Activated CD4-positive, alpha-beta T cell treated with anti-CD3 and anti-CD28 coated beads, Interleukin-2, amount 10 ng/mL, durations not matched to agents 24 days and 14 days (primary cell): Measurements from ENCODE around the gene ST14. TPM values are rescaled to one million over a fixed set of nuclear protein-coding genes. Genes with fewer than 3 reads are reported as not detected.

Experiments used
- DNase-seq: peaks from one replicate; pipeline ENCODE4 v3.0.0; 2022
- H3K27ac Mint-ChIP-seq: one replicate; pipeline ENCODE4 v1.8.0; 2022; ENCODE audit warnings: mild to moderate bottlenecking, mixed read lengths
- H3K27me3 Mint-ChIP-seq: one replicate; pipeline ENCODE4 v1.8.0; 2022; ENCODE audit warnings: mixed read lengths
- H3K36me3 Mint-ChIP-seq: one replicate; pipeline ENCODE4 v1.8.0; 2022; ENCODE audit warnings: low read depth, mild to moderate bottlenecking, mixed read lengths
- H3K4me1 Mint-ChIP-seq: one replicate; pipeline ENCODE4 v1.8.0; 2021; ENCODE audit warnings: mixed read lengths
- H3K4me3 Mint-ChIP-seq: one replicate; pipeline ENCODE4 v1.8.0; 2022; ENCODE audit warnings: mild to moderate bottlenecking, moderate library complexity, mixed read lengths
- H3K9me3 Mint-ChIP-seq: one replicate; pipeline ENCODE4 v1.8.0; 2021; ENCODE audit warnings: mixed read lengths
- intact Hi-C: fragments of 100-400 bp; cut with micrococcal nuclease; formaldehyde crosslinking; loops from one replicate; pipeline ENCODE4 v1.15.1; 2023
- total RNA-seq: library from RNA; stranded (reverse); gene quantifications from 2 replicates; pipeline ENCODE4 v1.2.3, GENCODE V29; 2022

ST14 gene
- total RNA-seq, 1 donor from 2014 or later = not detected

GRCh38 chr11:130179396-130180306 is 20.1 kb downstream of the ST14 start:
- DNase-seq = no peak
- no peak overlapping the region for H3K4me3 Mint-ChIP-seq

DNA sequence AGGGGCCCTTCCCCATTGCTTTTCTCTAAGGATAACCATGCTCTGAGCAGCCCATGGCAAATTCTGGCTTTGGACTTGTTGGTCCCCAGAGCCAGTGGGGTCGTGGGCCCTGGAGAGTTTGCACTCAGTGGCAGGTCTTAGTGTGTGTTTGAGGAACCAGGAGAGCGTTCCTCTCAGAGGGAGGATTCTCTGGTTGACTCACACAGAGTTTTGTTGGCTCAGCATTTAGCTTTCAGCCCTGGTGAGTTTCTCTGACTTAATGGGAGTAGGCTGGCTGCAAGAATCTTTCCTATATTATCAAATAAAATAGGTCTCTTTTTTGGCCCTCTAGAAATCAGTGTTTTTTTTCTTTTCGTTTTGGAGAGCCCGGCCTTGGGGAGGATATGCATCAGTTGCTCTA is 20.9 kb downstream of the ST14 start:
- no peak for DNase-seq
- intact Hi-C loops = no loop called here
- peaks cover 6% of the 10 kb centered on the region for H3K27me3 Mint-ChIP-seq
- H3K4me1 Mint-ChIP-seq = no peaks in the 10 kb centered on the region
- H3K27ac Mint-ChIP-seq = no peak overlapping the region
- no peak overlapping the region for H3K4me3 Mint-ChIP-seq
- H3K36me3 Mint-ChIP-seq = no peaks in the 10 kb centered on the region
- no peaks in the 10 kb centered on the region for H3K9me3 Mint-ChIP-seq

More at GRCh38 chr11:130179396-130180306, 20.1 kb downstream of the ST14 start:
- intact Hi-C loops = no loop called here
- H3K36me3 Mint-ChIP-seq = no peaks in the 10 kb centered on the region
- H3K27ac Mint-ChIP-seq = no peak overlapping the region
- H3K4me1 Mint-ChIP-seq = no peaks in the 10 kb centered on the region
- peaks cover 6% of the 10 kb centered on the region for H3K27me3 Mint-ChIP-seq
- peaks cover 3% of the 10 kb centered on the region for H3K9me3 Mint-ChIP-seq

DNA sequence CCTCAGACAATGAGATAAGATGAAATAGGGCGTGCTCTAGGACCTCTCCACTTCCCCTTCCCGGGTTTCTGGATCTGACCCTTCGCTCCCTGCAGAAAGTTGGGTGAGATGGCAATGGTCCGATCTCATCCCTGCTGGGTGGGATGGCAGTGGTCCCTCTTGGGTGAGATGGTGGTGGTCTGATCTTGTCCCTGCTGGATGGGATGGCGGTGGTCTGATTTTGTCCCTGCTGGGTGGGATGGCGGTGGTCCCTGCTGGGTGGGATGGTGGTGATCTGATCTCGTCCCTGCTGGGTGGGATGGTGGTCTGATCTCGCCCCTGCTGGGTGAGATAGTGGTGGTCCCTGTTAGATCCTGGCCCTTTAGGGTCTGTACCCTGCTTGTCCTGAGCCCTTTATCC is 21.3 kb downstream of the ST14 start:
- Mint-ChIP-seq H3K27ac (no peak overlapping the region), H3K4me3 (no peak overlapping the region), H3K9me3 (no peaks in the 10 kb centered on the region), H3K27me3 (peaks cover 6% of the 10 kb centered on the region), H3K36me3 (no peaks in the 10 kb centered on the region), H3K4me1 (no peaks in the 10 kb centered on the region)
- DNase-seq = no peak
- intact Hi-C loops = no loop called here

DNA sequence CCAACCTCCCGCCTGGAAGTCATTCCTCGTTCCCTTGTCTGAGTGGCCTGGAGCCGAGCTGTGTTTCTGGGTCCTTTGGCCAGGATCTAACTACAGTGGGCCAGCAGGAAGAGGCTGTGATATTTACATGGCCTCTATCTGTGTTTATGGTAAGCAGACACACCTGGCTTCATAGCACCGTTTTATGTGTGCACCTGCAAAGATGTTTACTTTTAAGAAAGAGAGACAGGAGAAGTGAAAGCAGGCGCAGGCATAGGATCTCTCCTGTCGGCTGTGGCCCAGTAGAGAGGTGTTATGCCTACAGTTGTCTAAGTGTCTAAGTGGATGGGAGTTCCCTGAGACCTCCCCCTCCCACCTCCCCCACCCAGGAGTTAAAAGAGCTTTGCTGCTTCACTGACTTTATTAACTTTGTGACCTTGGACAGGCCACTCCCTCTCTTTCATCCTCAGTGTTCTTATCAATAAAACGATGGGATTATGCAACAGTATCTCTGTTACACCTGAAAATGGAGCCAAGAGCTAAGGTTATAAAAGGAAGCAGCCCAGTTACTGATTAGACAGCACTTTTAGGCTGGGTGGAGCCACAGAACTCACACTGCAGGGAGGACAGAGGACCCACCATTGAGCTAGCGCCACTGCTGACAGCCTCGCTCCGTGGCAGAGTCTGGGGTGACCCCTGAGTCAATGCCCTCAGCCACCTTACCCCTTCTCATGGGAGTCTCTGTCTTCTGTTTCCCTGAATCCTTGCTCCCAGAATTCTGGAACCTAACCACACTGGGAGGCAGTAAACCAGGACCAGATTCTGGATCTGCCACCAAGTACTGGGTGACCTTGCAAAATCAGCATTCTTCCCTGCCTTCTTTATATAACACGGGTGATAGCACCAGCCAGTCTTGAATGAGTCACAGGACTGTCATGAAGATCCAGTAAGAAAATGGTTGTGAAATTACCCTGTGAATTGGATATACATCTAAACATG is 22.0 kb downstream of the ST14 start:
- no peak for DNase-seq
- intact Hi-C loops = no loop called here
- H3K27ac Mint-ChIP-seq = no peak overlapping the region
- peaks cover 10% of the 10 kb centered on the region for H3K27me3 Mint-ChIP-seq
- no peaks in the 10 kb centered on the region for H3K36me3 Mint-ChIP-seq
- no peak overlapping the region for H3K4me3 Mint-ChIP-seq
- no peaks in the 10 kb centered on the region for H3K4me1 Mint-ChIP-seq
- H3K9me3 Mint-ChIP-seq = no peaks in the 10 kb centered on the region

DNA sequence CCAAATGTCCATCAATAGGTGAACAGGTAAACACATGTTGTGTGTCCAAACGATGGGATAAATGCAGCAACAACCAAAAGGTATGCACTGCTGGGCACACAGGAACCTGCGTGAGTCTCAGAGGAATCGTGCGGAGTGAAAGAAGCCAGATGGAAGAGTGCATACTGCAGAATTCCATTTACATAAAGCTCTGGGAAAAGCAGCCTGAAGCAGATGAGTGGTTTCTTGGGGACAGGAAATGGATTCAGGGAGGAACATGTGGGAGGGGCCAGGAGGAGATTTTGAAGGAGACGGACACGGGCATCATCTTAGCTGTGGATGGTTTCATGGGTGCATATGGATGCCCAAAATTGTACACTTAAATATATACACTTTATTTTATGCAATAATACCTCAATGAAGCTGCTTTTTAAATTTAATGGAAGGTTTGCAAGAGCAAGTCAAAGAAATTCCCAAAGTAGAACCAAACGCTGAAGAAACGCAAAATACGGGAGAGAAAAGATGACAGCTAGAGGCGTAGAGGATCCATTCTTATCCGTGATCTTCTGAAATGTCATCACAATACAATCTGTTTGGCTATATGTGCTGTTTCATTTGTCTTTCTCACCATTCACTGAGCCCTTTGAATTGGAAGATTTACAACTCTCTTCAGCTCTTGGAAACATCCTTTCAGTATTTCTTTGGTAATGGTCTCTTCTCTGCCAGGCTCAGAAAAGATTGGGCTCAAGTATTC is 24.5 kb downstream of the ST14 start:
- Mint-ChIP-seq H3K36me3 (no peaks in the 10 kb centered on the region), H3K27me3 (peaks cover 10% of the 10 kb centered on the region), H3K27ac (no peak overlapping the region), H3K4me1 (no peaks in the 10 kb centered on the region), H3K4me3 (no peak overlapping the region), H3K9me3 (no peaks in the 10 kb centered on the region)
- intact Hi-C loops = no loop called here
- DNase-seq = no peak

- Mint-ChIP-seq H3K4me1 (no peaks in the 10 kb centered on the region), H3K4me3 (no peak overlapping the region), H3K27me3 (peaks cover 10% of the 10 kb centered on the region), H3K27ac (no peak overlapping the region), H3K9me3 (no peaks in the 10 kb centered on the region), H3K36me3 (no peaks in the 10 kb centered on the region)
- no peak for DNase-seq
- intact Hi-C loops = no loop called here
These were observed 27.5 kb downstream of the ST14 start for GRCh38 chr11:130187096-130187495.

DNA sequence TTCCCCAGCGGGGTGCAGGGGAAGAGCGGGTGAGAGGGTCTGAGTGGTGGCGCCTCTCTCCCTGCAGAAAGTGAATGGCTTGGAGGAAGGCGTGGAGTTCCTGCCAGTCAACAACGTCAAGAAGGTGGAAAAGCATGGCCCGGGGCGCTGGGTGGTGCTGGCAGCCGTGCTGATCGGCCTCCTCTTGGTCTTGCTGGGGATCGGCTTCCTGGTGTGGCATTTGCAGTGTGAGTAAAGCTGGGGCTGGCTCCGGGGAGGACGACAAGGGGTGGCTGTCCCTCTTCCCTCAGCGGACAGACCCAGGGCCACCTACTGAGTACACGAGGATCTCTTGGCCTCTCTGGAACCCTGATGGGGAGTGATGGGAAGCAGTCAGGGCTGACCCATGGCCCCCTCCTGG is 28.5 kb downstream of the ST14 start:
- intact Hi-C loops = no loop called here

DNA sequence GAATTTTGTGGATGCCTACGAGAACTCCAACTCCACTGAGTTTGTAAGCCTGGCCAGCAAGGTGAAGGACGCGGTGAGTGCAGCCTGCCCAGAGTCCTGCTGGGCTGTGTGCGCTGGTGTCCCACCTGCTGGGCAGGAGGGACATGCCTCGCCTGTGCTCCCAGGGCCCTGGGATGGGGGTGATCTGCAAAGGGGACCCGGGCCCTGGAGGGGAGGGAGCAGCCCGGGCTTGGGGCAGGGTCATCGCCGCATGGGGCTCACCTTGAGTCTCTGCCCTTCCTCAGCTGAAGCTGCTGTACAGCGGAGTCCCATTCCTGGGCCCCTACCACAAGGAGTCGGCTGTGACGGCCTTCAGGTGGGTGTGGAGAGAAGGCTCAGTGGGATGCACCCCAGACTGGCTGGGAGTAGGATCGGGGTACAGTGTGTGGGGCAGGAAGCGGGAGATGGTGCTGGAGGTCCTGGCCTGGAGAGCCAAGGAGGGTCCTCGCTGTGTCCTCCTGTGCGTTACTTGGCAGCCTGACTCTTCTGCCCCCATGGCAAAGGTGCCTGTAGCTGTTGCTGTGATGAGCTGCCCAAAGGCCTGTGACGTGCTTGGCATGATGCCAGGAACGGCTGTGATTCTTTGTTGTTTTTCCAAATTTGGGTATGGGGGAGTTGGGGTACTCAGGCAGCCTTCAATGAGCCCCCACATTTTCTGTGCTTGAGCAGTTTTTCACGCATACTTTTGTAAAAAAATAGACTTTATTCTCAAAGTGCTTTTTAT is 29.2 kb downstream of the ST14 start:
- Mint-ChIP-seq H3K4me1 (no peaks in the 10 kb centered on the region), H3K27me3 (peaks cover 8% of the 10 kb centered on the region), H3K27ac (no peak overlapping the region), H3K36me3 (no peaks in the 10 kb centered on the region), H3K9me3 (no peaks in the 10 kb centered on the region), H3K4me3 (no peak overlapping the region)
- intact Hi-C loops = no loop called here
- no peak for DNase-seq

More for the DNA sequence above, 28.5 kb downstream of the ST14 start:
- Mint-ChIP-seq H3K27ac (no peak overlapping the region), H3K36me3 (no peaks in the 10 kb centered on the region), H3K27me3 (peaks cover 10% of the 10 kb centered on the region), H3K9me3 (no peaks in the 10 kb centered on the region), H3K4me1 (no peaks in the 10 kb centered on the region), H3K4me3 (no peak overlapping the region)
- no peak for DNase-seq

DNA sequence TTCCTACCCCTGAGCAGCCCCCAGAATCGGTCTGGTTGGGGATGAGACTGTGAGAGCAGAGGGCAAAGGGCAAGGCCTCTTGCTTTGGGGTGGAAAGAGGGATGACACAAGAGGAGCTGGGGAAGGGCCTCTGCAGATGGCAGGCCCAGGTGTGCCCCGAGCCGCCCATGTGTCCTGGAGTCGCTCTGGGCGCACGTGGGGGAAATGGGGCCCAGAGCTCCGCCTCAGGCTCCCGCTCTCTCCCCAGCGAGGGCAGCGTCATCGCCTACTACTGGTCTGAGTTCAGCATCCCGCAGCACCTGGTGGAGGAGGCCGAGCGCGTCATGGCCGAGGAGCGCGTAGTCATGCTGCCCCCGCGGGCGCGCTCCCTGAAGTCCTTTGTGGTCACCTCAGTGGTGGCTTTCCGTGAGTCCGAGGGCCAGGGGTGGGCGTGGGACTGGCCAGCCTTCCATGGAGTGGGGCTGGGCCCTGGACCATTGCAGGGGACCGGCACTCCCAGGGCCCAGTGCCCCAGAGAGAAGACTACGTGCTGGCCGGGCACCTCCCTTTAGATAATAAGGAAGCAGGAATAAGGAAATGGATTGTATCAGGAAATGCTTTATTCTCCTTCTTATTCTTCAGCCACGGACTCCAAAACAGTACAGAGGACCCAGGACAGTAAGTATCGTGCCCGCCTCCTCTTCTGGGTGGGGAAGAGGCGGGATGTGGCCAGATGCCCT is 30.1 kb downstream of the ST14 start:
- no peaks in the 10 kb centered on the region for H3K4me1 Mint-ChIP-seq

GRCh38 chr11:130190371-130190881 is 30.8 kb downstream of the ST14 start:
- Mint-ChIP-seq H3K4me1 (no peaks in the 10 kb centered on the region), H3K4me3 (no peak overlapping the region), H3K27ac (no peak overlapping the region), H3K36me3 (no peaks in the 10 kb centered on the region), H3K9me3 (no peaks in the 10 kb centered on the region), H3K27me3 (peaks cover 4% of the 10 kb centered on the region)
- intact Hi-C loops = no loop called here
- DNase-seq = no peak

More for the DNA sequence above, 30.1 kb downstream of the ST14 start:
- no peaks in the 10 kb centered on the region for H3K9me3 Mint-ChIP-seq
- H3K27me3 Mint-ChIP-seq = peaks cover 4% of the 10 kb centered on the region
- no peaks in the 10 kb centered on the region for H3K36me3 Mint-ChIP-seq
- H3K4me3 Mint-ChIP-seq = no peak overlapping the region
- no peak overlapping the region for H3K27ac Mint-ChIP-seq
- no peak for DNase-seq
- intact Hi-C loops = no loop called here

- no peaks in the 10 kb centered on the region for H3K36me3 Mint-ChIP-seq
- no peaks in the 10 kb centered on the region for H3K4me1 Mint-ChIP-seq
- H3K9me3 Mint-ChIP-seq = no peaks in the 10 kb centered on the region
- no peak overlapping the region for H3K27ac Mint-ChIP-seq
- H3K4me3 Mint-ChIP-seq = no peak overlapping the region
- no peaks in the 10 kb centered on the region for H3K27me3 Mint-ChIP-seq
- intact Hi-C loops = no loop called here
- no peak for DNase-seq
These were observed 32.3 kb downstream of the ST14 start for GRCh38 chr11:130191896-130192295.

- H3K27me3 Mint-ChIP-seq = no peaks in the 10 kb centered on the region
- H3K9me3 Mint-ChIP-seq = no peaks in the 10 kb centered on the region
- intact Hi-C loops = no loop called here
- no peak for DNase-seq
- no peaks in the 10 kb centered on the region for H3K4me1 Mint-ChIP-seq
- H3K27ac Mint-ChIP-seq = no peak overlapping the region
- no peak overlapping the region for H3K4me3 Mint-ChIP-seq
- H3K36me3 Mint-ChIP-seq = no peaks in the 10 kb centered on the region
These were observed 33.3 kb downstream of the ST14 start for GRCh38 chr11:130192845-130193267.
